Activated B cell treated with CpG ODN at 0.5 μM for 24 hours (primary cell): ENCODE results near the gene IRF8. TPM values are rescaled to one million over a fixed set of nuclear protein-coding genes. Genes with fewer than 3 reads are reported as not detected.

Experiments used
- ATAC-seq: fragments of 200-7000 bp; cut with Tn5 transposase; one replicate; pipeline ENCODE4 v1.10.0; 2021; ENCODE audit warnings: low read depth, mild to moderate bottlenecking, moderate library complexity
- CTCF ChIA-PET: fragments of 350-600 bp; sonication (Branson Sonifier 250); formaldehyde crosslinking; loops from one replicate; lab custom pipeline; 2021; ENCODE audit warnings: antibody characterized with exemption; lab: Charles Lee
- POLR2A ChIA-PET: fragments of 350-600 bp; sonication (Branson Sonifier 250); formaldehyde crosslinking; loops from one replicate; lab custom pipeline; 2021; ENCODE audit warnings: antibody characterized with exemption; lab: Charles Lee
- DNase-seq: peaks from one replicate; pipeline ENCODE4 v3.0.0; 2022
- H3K27ac Mint-ChIP-seq: one replicate; pipeline ENCODE4 v1.8.0; 2020; ENCODE audit warnings: mixed read lengths
- H3K27me3 Mint-ChIP-seq: one replicate; pipeline ENCODE4 v1.8.0; 2021; ENCODE audit warnings: mixed read lengths
- H3K36me3 Mint-ChIP-seq: one replicate; pipeline ENCODE4 v1.8.0; 2021; ENCODE audit warnings: low read depth, mixed read lengths
- H3K4me1 Mint-ChIP-seq: one replicate; pipeline ENCODE4 v1.8.0; 2021; ENCODE audit warnings: mixed read lengths
- H3K4me3 Mint-ChIP-seq: one replicate; pipeline ENCODE4 v1.8.0; 2020; ENCODE audit warnings: mild to moderate bottlenecking, mixed read lengths
- H3K9me3 Mint-ChIP-seq: one replicate; pipeline ENCODE4 v1.8.0; 2020; ENCODE audit warnings: mixed read lengths
- intact Hi-C: fragments of 100-400 bp; cut with micrococcal nuclease; formaldehyde crosslinking; loops from one replicate; pipeline ENCODE4 v1.15.1; 2024
- total RNA-seq: library from RNA; stranded (reverse); gene quantifications from 2 replicates; pipeline ENCODE4 v1.2.3, GENCODE V29; 2022
- TF ChIP-seq, protein P1 (sequence below): fragments of 200-600 bp; IDR thresholded peaks from one replicate; pipeline ENCODE4 v1.8.0; 2022; ENCODE audit warnings: antibody characterized with exemption, mild to moderate bottlenecking

IRF8 gene
- total RNA-seq, 1 donor from 2014 or later: 248 TPM

DNA sequence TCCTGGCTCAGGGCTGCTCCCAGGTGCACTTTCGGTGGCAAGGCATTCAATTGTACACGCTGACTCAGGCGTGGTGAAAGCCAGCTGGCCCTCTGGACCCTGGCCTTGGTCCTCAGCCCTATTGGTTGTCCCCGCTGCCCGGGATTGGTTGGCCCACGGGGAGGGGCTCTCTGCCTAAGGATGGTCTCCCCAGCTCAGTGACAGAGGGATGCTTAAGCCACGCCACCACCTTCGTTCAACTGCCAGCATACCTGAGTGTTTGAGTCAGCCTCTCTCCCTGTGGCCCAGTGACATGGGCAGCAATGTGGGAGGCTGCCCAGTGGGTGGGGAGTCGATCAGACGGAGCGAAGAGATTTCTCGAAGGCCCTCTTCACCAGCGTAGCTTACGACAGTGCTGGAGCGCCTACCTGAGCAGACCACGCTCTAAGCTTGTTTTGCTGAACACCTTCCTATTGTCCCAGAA is 30.3 kb downstream of the IRF8 start:
- Mint-ChIP-seq H3K27ac (no peak overlapping the region), H3K4me1 (peaks cover 89% of the 10 kb centered on the region), H3K9me3 (peaks cover 2% of the 10 kb centered on the region), H3K4me3 (no peak overlapping the region), H3K27me3 (no peaks in the 10 kb centered on the region), H3K36me3 (no peaks in the 10 kb centered on the region)
- DNase-seq (no peak), ATAC-seq (no peak)
- ChIA-PET POLR2A (interaction anchor here (0.5 to 7.0 kb wide), 6 partner anchors 12 to 58 kb away, joined by 3 to 41 read pairs (median 6); partner anchors contain the start of gene IRF8), CTCF (interaction anchor here (0.9 to 2.9 kb wide), 3 partner anchors 15 to 110 kb away, joined by 3 to 13 read pairs (median 7); no protein-coding TSS in a partner anchor)
- TF ChIP-seq, protein P1, sequence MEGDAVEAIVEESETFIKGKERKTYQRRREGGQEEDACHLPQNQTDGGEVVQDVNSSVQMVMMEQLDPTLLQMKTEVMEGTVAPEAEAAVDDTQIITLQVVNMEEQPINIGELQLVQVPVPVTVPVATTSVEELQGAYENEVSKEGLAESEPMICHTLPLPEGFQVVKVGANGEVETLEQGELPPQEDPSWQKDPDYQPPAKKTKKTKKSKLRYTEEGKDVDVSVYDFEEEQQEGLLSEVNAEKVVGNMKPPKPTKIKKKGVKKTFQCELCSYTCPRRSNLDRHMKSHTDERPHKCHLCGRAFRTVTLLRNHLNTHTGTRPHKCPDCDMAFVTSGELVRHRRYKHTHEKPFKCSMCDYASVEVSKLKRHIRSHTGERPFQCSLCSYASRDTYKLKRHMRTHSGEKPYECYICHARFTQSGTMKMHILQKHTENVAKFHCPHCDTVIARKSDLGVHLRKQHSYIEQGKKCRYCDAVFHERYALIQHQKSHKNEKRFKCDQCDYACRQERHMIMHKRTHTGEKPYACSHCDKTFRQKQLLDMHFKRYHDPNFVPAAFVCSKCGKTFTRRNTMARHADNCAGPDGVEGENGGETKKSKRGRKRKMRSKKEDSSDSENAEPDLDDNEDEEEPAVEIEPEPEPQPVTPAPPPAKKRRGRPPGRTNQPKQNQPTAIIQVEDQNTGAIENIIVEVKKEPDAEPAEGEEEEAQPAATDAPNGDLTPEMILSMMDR: no peak
- intact Hi-C loops: no loop called here

DNA sequence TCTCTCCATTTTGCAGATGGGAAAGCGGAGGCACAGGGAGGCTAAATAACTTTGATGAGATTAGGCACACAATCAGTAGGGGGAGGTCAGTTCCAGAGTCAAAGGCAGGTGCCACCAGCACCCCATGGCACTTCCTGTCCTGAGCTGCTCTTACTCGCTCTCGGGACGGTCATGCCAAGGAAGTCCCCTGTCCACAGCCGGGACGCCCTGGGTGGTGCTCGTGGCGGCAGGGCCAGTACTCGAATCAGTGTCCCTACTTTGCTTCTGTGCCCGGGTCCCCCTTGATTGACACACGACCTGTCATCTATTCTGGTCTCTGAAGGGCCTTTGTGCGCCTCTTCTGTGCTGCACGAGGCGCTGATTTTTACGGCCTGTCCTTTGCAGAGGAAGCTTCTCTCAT is 31.3 kb downstream of the IRF8 start:
- Mint-ChIP-seq H3K4me3 (no peak overlapping the region), H3K4me1 (peaks cover 90% of the 10 kb centered on the region), H3K9me3 (peaks cover 1% of the 10 kb centered on the region), H3K36me3 (no peaks in the 10 kb centered on the region), H3K27ac (peak overlapping the region; percentile 41), H3K27me3 (no peaks in the 10 kb centered on the region)
- intact Hi-C loops: loop anchor here (10.0 kb wide), 1 partner anchor 376 kb away; no protein-coding TSS in a partner anchor
- ChIA-PET POLR2A (interaction anchor here (0.8 to 7.0 kb wide), 7 partner anchors 16 to 109 kb away, joined by 3 to 111 read pairs (median 10); partner anchors contain the start of gene IRF8), CTCF (interaction anchor here (1.0 to 1.5 kb wide), 4 partner anchors 15 to 86 kb away, joined by 3 to 4 read pairs (median 4); no protein-coding TSS in a partner anchor)
- TF ChIP-seq, protein P1: no peak
- DNase-seq (no peak), ATAC-seq (no peak)

DNA sequence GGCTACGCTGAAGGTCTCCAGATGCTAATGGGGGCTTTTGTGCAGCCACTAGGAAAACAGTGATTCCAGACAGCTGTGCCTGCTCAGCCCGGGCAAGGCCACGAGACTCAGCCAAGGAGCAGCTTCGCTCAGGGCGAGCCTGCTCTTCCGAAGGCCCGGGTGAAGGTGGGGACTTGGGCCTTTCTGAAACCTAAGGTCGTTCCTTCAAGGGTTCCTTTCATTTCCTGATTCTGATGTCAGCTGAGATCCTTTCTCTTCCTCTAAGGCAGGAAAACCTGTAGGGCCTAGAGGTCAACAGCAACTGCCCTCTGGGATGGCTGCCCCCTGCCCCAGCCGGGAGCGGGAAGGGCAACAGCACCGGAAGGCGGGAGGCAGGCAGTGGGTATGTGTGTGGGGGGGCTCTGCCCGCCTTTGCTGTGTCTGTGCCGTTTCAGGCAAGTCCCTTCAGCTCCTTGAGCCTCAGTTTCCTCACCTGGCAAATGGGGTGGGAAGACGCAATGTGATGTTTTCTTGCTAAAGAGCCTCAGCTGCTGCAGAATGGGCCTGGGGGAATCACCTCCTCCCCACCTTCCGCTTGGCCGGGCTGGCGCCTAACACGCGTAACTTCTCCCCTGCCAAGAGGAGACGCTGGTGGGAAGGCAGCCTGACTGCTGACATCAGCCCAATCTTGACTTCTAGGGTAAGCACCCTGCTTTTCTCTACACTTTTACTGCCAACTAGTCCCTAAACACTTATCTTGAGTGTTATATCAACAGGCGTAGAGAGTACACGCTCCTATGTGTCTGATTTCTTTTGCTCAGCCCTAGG is 32.8 kb downstream of the IRF8 start:
- no peaks in the 10 kb centered on the region for H3K27me3 Mint-ChIP-seq
- ChIA-PET CTCF (interaction anchor here (0.9 to 2.2 kb wide), 6 partner anchors 13 to 111 kb away, joined by 3 to 9 read pairs (median 4); no protein-coding TSS in a partner anchor), POLR2A (interaction anchor here (0.6 to 7.0 kb wide), 11 partner anchors 8 to 110 kb away, joined by 3 to 111 read pairs (median 9); partner anchors contain the start of gene IRF8)
- no peak for DNase-seq
- peaks cover 91% of the 10 kb centered on the region for H3K4me1 Mint-ChIP-seq
- peak; percentile 38 for ATAC-seq
- TF ChIP-seq, protein P1: no peak
- peak overlapping the region; percentile 48 for H3K4me3 Mint-ChIP-seq
- peak overlapping the region; percentile 66 for H3K27ac Mint-ChIP-seq
- no peaks in the 10 kb centered on the region for H3K9me3 Mint-ChIP-seq
- H3K36me3 Mint-ChIP-seq: no peaks in the 10 kb centered on the region
- intact Hi-C loops: loop anchor here (1.0 to 10.0 kb wide), 4 partner anchors 13 to 377 kb away; no protein-coding TSS in a partner anchor

DNA sequence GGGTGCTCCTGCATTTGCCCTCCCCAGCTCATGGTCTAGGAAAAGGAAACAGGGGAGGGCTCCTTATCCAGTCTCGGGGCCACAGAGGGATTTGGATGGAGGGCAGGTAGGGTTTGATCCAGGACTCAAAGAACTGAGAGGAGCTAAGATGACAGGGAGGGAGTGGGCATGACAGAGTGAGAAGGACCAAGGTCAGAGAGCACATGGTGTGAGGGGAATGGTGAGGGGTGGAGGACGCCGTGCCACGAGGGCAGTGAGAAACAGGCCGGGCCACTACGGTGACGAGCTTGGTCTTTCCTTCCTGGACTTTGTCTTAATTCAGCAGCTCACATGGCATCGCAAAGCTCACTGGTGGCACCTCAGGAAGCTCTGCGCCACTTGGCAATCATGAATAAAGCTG is 35.2 kb downstream of the IRF8 start:
- CTCF ChIA-PET: interaction anchor here (0.8 to 2.5 kb wide), 6 partner anchors 11 to 115 kb away, joined by 3 to 17 read pairs (median 4); no protein-coding TSS in a partner anchor
- Mint-ChIP-seq H3K27ac (peak overlapping the region; percentile 98), H3K27me3 (no peaks in the 10 kb centered on the region), H3K4me3 (peak overlapping the region; percentile 2), H3K9me3 (no peaks in the 10 kb centered on the region), H3K36me3 (no peaks in the 10 kb centered on the region), H3K4me1 (peaks cover 95% of the 10 kb centered on the region)
- DNase-seq (no peak), ATAC-seq (no peak)
- intact Hi-C loops: loop anchor here (10.0 kb wide), 1 partner anchor 379 kb away; no protein-coding TSS in a partner anchor
- TF ChIP-seq, protein P1: no peak
- POLR2A ChIA-PET: interaction anchor here (0.7 to 6.8 kb wide), 10 partner anchors 12 to 102 kb away, joined by 3 to 111 read pairs (median 22); partner anchors contain the start of gene IRF8
